GM23338 (cell line): ENCODE measurements around the gene CHD2. TPM values are rescaled to one million over a fixed set of nuclear protein-coding genes. Genes with fewer than 3 reads are reported as not detected.
A peak's percentile ranks its signal among the peaks of the same experiment; 100 is the strongest.

ENCODE experiments used
- ATAC-seq: fragments of 200-7000 bp; cut with Tn5 transposase; 3 replicates; pipeline ENCODE4 v1.9.1; 2020
- DNase-seq: peaks from one replicate; pipeline ENCODE4 v3.0.0-alpha.2; 2015; ENCODE audit warnings: low spot score
- H2AFZ ChIP-seq: fragments of 200-600 bp; sonication (generic); 2 replicates; pipeline ENCODE4 v1.8.0; 2016; ENCODE audit warnings: antibody characterized with exemption, mild to moderate bottlenecking, moderate library complexity
- H3F3A ChIP-seq: fragments of 200-600 bp; sonication (generic); replicated peaks from 2 replicates; pipeline ENCODE4 v1.8.0; 2017; ENCODE audit warnings: antibody characterized with exemption, mixed run types, low read depth
- H3K27ac ChIP-seq: fragments of 200-600 bp; sonication (generic); 2 replicates; pipeline ENCODE4 v1.6.1; 2016; ENCODE audit warnings: low read depth
- H3K27me3 ChIP-seq: fragments of 200-600 bp; sonication (generic); 2 replicates; pipeline ENCODE4 v1.8.0; 2016; ENCODE audit warnings: mild to moderate bottlenecking, mixed run types, moderate library complexity; ENCODE audit not compliant: insufficient read depth
- H3K36me3 ChIP-seq: fragments of 200-600 bp; sonication (generic); 2 replicates; pipeline ENCODE4 v1.8.0; 2016; ENCODE audit warnings: mild to moderate bottlenecking; ENCODE audit not compliant: insufficient read depth
- H3K4me1 ChIP-seq: fragments of 200-600 bp; sonication (generic); 2 replicates; pipeline ENCODE4 v1.8.0; 2016; ENCODE audit warnings: mild to moderate bottlenecking, moderate library complexity; ENCODE audit not compliant: insufficient read depth
- H3K4me2 ChIP-seq: fragments of 200-600 bp; sonication (generic); 2 replicates; pipeline ENCODE4 v1.7.1; 2017; ENCODE audit warnings: mixed run types
- H3K4me3 ChIP-seq: fragments of 200-600 bp; sonication (generic); 2 replicates; pipeline ENCODE4 v1.6.1; 2016; ENCODE audit warnings: mixed run types
- H3K79me2 ChIP-seq: fragments of 200-600 bp; sonication (generic); replicated peaks from 2 replicates; pipeline ENCODE4 v1.8.0; 2017; ENCODE audit warnings: mild to moderate bottlenecking; ENCODE audit not compliant: insufficient read depth
- H3K9me2 ChIP-seq: fragments of 200-600 bp; sonication (generic); 2 replicates; pipeline ENCODE4 v1.8.0; 2017; ENCODE audit not compliant: insufficient read depth
- H4K20me1 ChIP-seq: fragments of 200-600 bp; sonication (generic); replicated peaks from 2 replicates; pipeline ENCODE4 v1.8.0; 2017; ENCODE audit warnings: mild to moderate bottlenecking; ENCODE audit not compliant: insufficient read depth
- H3K27ac Mint-ChIP-seq: 2 replicates; pipeline ENCODE4 v1.8.0; 2020; ENCODE audit warnings: inconsistent platforms, mild to moderate bottlenecking, moderate library complexity, mixed read lengths
- H3K27me3 Mint-ChIP-seq: 3 replicates; pipeline ENCODE4 v1.8.0; 2022; ENCODE audit warnings: low read depth, mild to moderate bottlenecking, moderate library complexity, mixed read lengths, inconsistent platforms; ENCODE audit not compliant: insufficient read depth, poor library complexity
- H3K36me3 Mint-ChIP-seq: 3 replicates; pipeline ENCODE4 v1.8.0; 2021; ENCODE audit warnings: low read depth, mild to moderate bottlenecking, inconsistent platforms, moderate library complexity, mixed read lengths
- H3K4me1 Mint-ChIP-seq: 3 replicates; pipeline ENCODE4 v1.8.0; 2020; ENCODE audit warnings: mild to moderate bottlenecking, inconsistent platforms, mixed read lengths
- H3K4me3 Mint-ChIP-seq: 3 replicates; pipeline ENCODE4 v1.8.0; 2021; ENCODE audit warnings: moderate library complexity, mild to moderate bottlenecking, inconsistent platforms, mixed read lengths
- H3K9me3 Mint-ChIP-seq: 3 replicates; pipeline ENCODE4 v1.8.0; 2020; ENCODE audit warnings: moderate library complexity, mild to moderate bottlenecking, inconsistent platforms, mixed read lengths
- CREB1 ChIP-seq: fragments of 250-450 bp; sonication (Bioruptor Pico); IDR thresholded peaks from 2 replicates; pipeline ENCODE4 v1.5.0; 2020; ENCODE audit warnings: low read depth, mild to moderate bottlenecking, moderate library complexity
- EZH2 ChIP-seq: fragments of 200-600 bp; sonication (generic); IDR thresholded peaks from one replicate; pipeline ENCODE4 v1.8.0; 2017; ENCODE audit warnings: antibody characterized with exemption, mild to moderate bottlenecking, low read depth; ENCODE audit not compliant: unreplicated experiment
- EZH2phosphoT487 ChIP-seq: fragments of 200-600 bp; sonication (generic); IDR thresholded peaks from one replicate; pipeline ENCODE4 v1.8.1; 2018; ENCODE audit warnings: antibody characterized with exemption; ENCODE audit not compliant: unreplicated experiment
- JUNB ChIP-seq: IDR thresholded peaks from one replicate; pipeline ENCODE4 v1.6.1; 2016; ENCODE audit warnings: antibody characterized with exemption; ENCODE audit not compliant: unreplicated experiment
- NANOG ChIP-seq: IDR thresholded peaks from 2 replicates; pipeline ENCODE4 v1.6.1; 2016; ENCODE audit warnings: antibody characterized with exemption, borderline replicate concordance
- POLR2AphosphoS5 ChIP-seq: IDR thresholded peaks from 2 replicates; pipeline ENCODE4 v1.6.1; 2016; ENCODE audit warnings: antibody characterized with exemption, low read depth
- STAT1 ChIP-seq: IDR thresholded peaks from one replicate; pipeline ENCODE4 v1.6.1; 2016; ENCODE audit warnings: antibody characterized with exemption; ENCODE audit not compliant: unreplicated experiment
- ZNF114 ChIP-seq: fragments of 250-450 bp; sonication (Bioruptor Pico); IDR thresholded peaks from 2 replicates; pipeline ENCODE4 v1.5.0; 2020; ENCODE audit warnings: mild to moderate bottlenecking, moderate library complexity
- ZNF331 ChIP-seq: fragments of 250-450 bp; sonication (Bioruptor Pico); IDR thresholded peaks from 2 replicates; pipeline ENCODE4 v1.5.0; 2020; ENCODE audit warnings: low read depth, mild to moderate bottlenecking, moderate library complexity
- polyA plus RNA-seq: library from polyadenylated mRNA; unstranded; fragments of >200 nt; fragmentation: Nextera tagmentation; extraction: Ambion mirVana; gene quantifications from 2 replicates; pipeline ENCODE4 v1.2.1, GENCODE V29; 2016
- total RNA-seq: library from RNA; depleted of rRNA; stranded (reverse); fragments of >200 nt; shearing (Covaris generic); gene quantifications from 2 replicates; pipeline ENCODE4 v1.2.3, GENCODE V29; 2014
- TF ChIP-seq, protein P1 (sequence below): IDR thresholded peaks from one replicate; pipeline ENCODE4 v1.6.1; 2018; ENCODE audit warnings: antibody characterized with exemption; ENCODE audit not compliant: unreplicated experiment
- TF ChIP-seq, protein P2 (sequence below): fragments of 250-450 bp; sonication (Bioruptor Pico); IDR thresholded peaks from 2 replicates; pipeline ENCODE4 v1.5.0; 2020; ENCODE audit warnings: mild to moderate bottlenecking, moderate library complexity
- TF ChIP-seq, protein P3 (sequence below), 2 experiments: fragments of 200-600 bp in 1 of 2; sonication (generic) in 1 of 2; conservative IDR thresholded peaks; 2 replicates each; pipeline versions ENCODE4 v1.5.1 to v1.6.1; 2016 to 2017; ENCODE audit warnings: antibody characterized with exemption in 2 of 2, low read depth in 2 of 2, mild to moderate bottlenecking in 2 of 2, moderate library complexity in 1 of 2
- TF ChIP-seq, protein P4 (sequence below): IDR thresholded peaks from 2 replicates; pipeline ENCODE4 v1.6.1; 2016; ENCODE audit warnings: antibody characterized with exemption

Gene CHD2
- total and polyA plus RNA-seq, 2 experiments from 2014 or later = 119 to 130 TPM

DNA sequence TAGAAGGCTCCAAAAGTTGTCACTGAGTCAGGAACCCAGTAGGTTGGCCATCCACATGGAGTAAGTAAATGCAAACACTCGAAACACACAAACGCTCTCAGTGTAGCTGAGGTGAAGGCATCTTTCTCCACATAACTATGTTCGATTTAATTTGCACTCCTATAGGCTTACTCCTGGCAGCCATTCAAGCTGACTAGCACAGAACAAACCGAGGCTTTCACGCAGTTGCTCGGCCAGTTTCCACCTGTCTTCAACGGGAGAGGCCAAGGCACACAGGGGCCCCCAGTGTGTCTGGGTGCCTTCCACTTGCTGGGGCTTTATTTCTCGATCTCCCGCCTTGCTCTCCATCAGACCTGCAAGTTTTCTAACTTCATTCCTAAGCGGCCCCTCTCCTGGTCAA lies 170.0 kb downstream of the CHD2 start:
- ATAC-seq (no peak), DNase-seq (no peak)
- no peak overlapping the region for H3K27ac ChIP-seq
- H3K27me3 Mint-ChIP-seq = peaks cover 27% of the 10 kb centered on the region
- H3K79me2 ChIP-seq = peaks cover 86% of the 10 kb centered on the region
- H2AFZ ChIP-seq = no peak overlapping the region
- H3K27me3 ChIP-seq = peaks cover 19% of the 10 kb centered on the region
- peak overlapping the region; percentile 72 for H3K4me3 ChIP-seq
- no peaks in the 10 kb centered on the region for H3K36me3 ChIP-seq
- peak overlapping the region; percentile 95 for H3K4me2 ChIP-seq
- TF ChIP-seq, protein P1, sequence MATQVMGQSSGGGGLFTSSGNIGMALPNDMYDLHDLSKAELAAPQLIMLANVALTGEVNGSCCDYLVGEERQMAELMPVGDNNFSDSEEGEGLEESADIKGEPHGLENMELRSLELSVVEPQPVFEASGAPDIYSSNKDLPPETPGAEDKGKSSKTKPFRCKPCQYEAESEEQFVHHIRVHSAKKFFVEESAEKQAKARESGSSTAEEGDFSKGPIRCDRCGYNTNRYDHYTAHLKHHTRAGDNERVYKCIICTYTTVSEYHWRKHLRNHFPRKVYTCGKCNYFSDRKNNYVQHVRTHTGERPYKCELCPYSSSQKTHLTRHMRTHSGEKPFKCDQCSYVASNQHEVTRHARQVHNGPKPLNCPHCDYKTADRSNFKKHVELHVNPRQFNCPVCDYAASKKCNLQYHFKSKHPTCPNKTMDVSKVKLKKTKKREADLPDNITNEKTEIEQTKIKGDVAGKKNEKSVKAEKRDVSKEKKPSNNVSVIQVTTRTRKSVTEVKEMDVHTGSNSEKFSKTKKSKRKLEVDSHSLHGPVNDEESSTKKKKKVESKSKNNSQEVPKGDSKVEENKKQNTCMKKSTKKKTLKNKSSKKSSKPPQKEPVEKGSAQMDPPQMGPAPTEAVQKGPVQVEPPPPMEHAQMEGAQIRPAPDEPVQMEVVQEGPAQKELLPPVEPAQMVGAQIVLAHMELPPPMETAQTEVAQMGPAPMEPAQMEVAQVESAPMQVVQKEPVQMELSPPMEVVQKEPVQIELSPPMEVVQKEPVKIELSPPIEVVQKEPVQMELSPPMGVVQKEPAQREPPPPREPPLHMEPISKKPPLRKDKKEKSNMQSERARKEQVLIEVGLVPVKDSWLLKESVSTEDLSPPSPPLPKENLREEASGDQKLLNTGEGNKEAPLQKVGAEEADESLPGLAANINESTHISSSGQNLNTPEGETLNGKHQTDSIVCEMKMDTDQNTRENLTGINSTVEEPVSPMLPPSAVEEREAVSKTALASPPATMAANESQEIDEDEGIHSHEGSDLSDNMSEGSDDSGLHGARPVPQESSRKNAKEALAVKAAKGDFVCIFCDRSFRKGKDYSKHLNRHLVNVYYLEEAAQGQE = no peak
- TF ChIP-seq ZNF114 (no peak), JUNB (no peak), NANOG (no peak), POLR2AphosphoS5 (no peak), EZH2phosphoT487 (no peak), EZH2 (no peak), CREB1 (CRISPR knock-in tag) (no peak), STAT1 (no peak), ZNF331 (CRISPR knock-in tag) (no peak)
- TF ChIP-seq, protein P2, sequence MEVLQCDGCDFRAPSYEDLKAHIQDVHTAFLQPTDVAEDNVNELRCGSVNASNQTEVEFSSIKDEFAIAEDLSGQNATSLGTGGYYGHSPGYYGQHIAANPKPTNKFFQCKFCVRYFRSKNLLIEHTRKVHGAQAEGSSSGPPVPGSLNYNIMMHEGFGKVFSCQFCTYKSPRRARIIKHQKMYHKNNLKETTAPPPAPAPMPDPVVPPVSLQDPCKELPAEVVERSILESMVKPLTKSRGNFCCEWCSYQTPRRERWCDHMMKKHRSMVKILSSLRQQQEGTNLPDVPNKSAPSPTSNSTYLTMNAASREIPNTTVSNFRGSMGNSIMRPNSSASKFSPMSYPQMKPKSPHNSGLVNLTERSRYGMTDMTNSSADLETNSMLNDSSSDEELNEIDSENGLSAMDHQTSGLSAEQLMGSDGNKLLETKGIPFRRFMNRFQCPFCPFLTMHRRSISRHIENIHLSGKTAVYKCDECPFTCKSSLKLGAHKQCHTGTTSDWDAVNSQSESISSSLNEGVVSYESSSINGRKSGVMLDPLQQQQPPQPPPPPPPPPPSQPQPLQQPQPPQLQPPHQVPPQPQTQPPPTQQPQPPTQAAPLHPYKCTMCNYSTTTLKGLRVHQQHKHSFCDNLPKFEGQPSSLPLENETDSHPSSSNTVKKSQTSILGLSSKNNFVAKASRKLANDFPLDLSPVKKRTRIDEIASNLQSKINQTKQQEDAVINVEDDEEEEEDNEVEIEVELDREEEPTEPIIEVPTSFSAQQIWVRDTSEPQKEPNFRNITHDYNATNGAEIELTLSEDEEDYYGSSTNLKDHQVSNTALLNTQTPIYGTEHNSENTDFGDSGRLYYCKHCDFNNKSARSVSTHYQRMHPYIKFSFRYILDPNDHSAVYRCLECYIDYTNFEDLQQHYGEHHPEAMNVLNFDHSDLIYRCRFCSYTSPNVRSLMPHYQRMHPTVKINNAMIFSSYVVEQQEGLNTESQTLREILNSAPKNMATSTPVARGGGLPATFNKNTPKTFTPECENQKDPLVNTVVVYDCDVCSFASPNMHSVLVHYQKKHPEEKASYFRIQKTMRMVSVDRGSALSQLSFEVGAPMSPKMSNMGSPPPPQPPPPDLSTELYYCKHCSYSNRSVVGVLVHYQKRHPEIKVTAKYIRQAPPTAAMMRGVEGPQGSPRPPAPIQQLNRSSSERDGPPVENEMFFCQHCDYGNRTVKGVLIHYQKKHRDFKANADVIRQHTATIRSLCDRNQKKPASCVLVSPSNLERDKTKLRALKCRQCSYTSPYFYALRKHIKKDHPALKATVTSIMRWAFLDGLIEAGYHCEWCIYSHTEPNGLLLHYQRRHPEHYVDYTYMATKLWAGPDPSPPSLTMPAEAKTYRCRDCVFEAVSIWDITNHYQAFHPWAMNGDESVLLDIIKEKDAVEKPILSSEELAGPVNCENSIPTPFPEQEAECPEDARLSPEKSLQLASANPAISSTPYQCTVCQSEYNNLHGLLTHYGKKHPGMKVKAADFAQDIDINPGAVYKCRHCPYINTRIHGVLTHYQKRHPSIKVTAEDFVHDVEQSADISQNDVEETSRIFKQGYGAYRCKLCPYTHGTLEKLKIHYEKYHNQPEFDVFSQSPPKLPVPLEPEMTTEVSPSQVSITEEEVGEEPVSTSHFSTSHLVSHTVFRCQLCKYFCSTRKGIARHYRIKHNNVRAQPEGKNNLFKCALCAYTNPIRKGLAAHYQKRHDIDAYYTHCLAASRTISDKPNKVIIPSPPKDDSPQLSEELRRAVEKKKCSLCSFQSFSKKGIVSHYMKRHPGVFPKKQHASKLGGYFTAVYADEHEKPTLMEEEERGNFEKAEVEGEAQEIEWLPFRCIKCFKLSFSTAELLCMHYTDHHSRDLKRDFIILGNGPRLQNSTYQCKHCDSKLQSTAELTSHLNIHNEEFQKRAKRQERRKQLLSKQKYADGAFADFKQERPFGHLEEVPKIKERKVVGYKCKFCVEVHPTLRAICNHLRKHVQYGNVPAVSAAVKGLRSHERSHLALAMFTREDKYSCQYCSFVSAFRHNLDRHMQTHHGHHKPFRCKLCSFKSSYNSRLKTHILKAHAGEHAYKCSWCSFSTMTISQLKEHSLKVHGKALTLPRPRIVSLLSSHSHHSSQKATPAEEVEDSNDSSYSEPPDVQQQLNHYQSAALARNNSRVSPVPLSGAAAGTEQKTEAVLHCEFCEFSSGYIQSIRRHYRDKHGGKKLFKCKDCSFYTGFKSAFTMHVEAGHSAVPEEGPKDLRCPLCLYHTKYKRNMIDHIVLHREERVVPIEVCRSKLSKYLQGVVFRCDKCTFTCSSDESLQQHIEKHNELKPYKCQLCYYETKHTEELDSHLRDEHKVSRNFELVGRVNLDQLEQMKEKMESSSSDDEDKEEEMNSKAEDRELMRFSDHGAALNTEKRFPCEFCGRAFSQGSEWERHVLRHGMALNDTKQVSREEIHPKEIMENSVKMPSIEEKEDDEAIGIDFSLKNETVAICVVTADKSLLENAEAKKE (CRISPR knock-in tag) = no peak
- TF ChIP-seq, protein P3, sequence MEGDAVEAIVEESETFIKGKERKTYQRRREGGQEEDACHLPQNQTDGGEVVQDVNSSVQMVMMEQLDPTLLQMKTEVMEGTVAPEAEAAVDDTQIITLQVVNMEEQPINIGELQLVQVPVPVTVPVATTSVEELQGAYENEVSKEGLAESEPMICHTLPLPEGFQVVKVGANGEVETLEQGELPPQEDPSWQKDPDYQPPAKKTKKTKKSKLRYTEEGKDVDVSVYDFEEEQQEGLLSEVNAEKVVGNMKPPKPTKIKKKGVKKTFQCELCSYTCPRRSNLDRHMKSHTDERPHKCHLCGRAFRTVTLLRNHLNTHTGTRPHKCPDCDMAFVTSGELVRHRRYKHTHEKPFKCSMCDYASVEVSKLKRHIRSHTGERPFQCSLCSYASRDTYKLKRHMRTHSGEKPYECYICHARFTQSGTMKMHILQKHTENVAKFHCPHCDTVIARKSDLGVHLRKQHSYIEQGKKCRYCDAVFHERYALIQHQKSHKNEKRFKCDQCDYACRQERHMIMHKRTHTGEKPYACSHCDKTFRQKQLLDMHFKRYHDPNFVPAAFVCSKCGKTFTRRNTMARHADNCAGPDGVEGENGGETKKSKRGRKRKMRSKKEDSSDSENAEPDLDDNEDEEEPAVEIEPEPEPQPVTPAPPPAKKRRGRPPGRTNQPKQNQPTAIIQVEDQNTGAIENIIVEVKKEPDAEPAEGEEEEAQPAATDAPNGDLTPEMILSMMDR (conservative IDR thresholded peaks at IDR 0.05; ENCODE audit: low read depth in 2 of 2) = no peak
- TF ChIP-seq, protein P4, sequence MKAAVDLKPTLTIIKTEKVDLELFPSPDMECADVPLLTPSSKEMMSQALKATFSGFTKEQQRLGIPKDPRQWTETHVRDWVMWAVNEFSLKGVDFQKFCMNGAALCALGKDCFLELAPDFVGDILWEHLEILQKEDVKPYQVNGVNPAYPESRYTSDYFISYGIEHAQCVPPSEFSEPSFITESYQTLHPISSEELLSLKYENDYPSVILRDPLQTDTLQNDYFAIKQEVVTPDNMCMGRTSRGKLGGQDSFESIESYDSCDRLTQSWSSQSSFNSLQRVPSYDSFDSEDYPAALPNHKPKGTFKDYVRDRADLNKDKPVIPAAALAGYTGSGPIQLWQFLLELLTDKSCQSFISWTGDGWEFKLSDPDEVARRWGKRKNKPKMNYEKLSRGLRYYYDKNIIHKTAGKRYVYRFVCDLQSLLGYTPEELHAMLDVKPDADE = no peak
- H3K4me1 ChIP-seq = peaks cover 47% of the 10 kb centered on the region
- H3K27ac Mint-ChIP-seq = peak overlapping the region; percentile 25; the same call in 1 of the 2 replicates
- no peaks in the 10 kb centered on the region for H3K9me3 Mint-ChIP-seq
- peaks cover 70% of the 10 kb centered on the region for H3K4me1 Mint-ChIP-seq
- H4K20me1 ChIP-seq = peaks cover 39% of the 10 kb centered on the region
- peak overlapping the region; percentile 92 for H3K4me3 Mint-ChIP-seq
- peaks cover 4% of the 10 kb centered on the region for H3F3A ChIP-seq
- H3K9me2 ChIP-seq = no peaks in the 10 kb centered on the region
- H3K36me3 Mint-ChIP-seq = peaks cover 45% of the 10 kb centered on the region
